Tibial nerve (tissue), 4 donors: Measurements from ENCODE around the gene POPDC2. TPM values are rescaled to one million over a fixed set of nuclear protein-coding genes. Genes with fewer than 3 reads are reported as not detected.

Source experiments
- DNase-seq, 2 donors: peaks; one replicate each; pipeline ENCODE4 v3.0.0-alpha.2; 2019; ENCODE audit warnings: low spot score in 2 of 2
- H3K27ac ChIP-seq, 4 donors: fragments of 200-600 bp; sonication (generic) in 3 of 4; one replicate each; pipeline ENCODE4 v1.5.1; 2017 to 2019; ENCODE audit warnings: mild to moderate bottlenecking in 1 of 4
- H3K27me3 ChIP-seq, 2 donors: fragments of 200-600 bp; sonication (generic) in 1 of 2; one replicate each; pipeline versions ENCODE4 v1.5.1 to v1.6.0; 2017 to 2019
- H3K36me3 ChIP-seq, 3 donors: fragments of 200-600 bp; sonication (generic); one replicate each; pipeline ENCODE4 v1.5.1; 2018 to 2019
- H3K4me1 ChIP-seq, 4 donors: fragments of 200-600 bp; sonication (generic) in 3 of 4; one replicate each; pipeline ENCODE4 v1.5.1; 2017 to 2019
- H3K4me3 ChIP-seq, 4 donors: fragments of 200-600 bp; sonication (generic) in 3 of 4; one replicate each; pipeline ENCODE4 v1.5.1; 2017 to 2019; ENCODE audit warnings: mild to moderate bottlenecking in 1 of 4, moderate library complexity in 1 of 4
- H3K9me3 ChIP-seq, 4 donors: fragments of 200-600 bp; sonication (generic) in 3 of 4; one replicate each; pipeline ENCODE4 v1.5.1; 2017 to 2019
- EP300 ChIP-seq, 2 donors: sonication (generic); formaldehyde crosslinking; IDR thresholded peaks; one replicate each; pipeline ENCODE4 v1.6.1; 2017; ENCODE audit warnings: antibody characterized with exemption in 2 of 2, mild to moderate bottlenecking in 1 of 2
- POLR2A ChIP-seq, 2 donors: fragments of 450-650 bp; IDR thresholded peaks; one replicate each; pipeline ENCODE4 v1.6.1; 2017; ENCODE audit warnings: antibody characterized with exemption in 2 of 2, mild to moderate bottlenecking in 2 of 2, moderate library complexity in 2 of 2
- WGBS, 2 donors: methylation state at CpG; one replicate each; pipeline ENCODE4 v1.1.5; 2018; 5-methylcytosine and 5-hydroxymethylcytosine counted together
- total RNA-seq, 4 donors: library from RNA; depleted of rRNA; stranded (reverse); fragments of >200 nt; gene quantifications; one replicate each; pipeline ENCODE4 v1.1.0, GENCODE V29; 2016
- TF ChIP-seq, protein P1 (sequence below), 5 experiments: fragments of 200-600 bp in 3 of 5; fragments of 450-650 bp in 2 of 5; sonication (generic) in 3 of 5; IDR thresholded peaks; one replicate each; pipeline ENCODE4 v1.5.1; 2016 to 2019; ENCODE audit warnings: antibody characterized with exemption in 5 of 5, mild to moderate bottlenecking in 3 of 5, moderate library complexity in 2 of 5

The POPDC2 gene
- total RNA-seq, 4 donors from 2014 or later = 0.90 to 3.3 (median 2.5) TPM

DNA sequence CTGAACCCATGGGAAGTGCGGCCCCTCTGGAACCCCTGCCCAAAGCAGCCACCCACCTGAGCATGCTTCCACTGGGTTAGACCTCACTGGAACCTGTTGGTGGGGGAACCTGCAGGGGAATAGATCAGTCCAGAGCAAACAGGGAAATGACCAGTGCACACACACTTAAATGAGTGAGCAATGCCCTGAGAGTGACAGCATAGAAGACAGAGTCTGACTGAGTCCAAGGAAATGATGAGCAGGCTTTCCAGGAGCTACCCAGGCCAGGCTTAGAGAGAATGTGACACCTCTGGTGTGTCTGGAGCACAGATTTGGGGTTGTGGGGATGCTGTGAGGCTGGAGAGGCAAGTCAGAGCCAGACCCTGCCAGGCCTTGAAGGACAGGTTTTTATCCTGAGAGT, 34.2 kb downstream of the POPDC2 start:
- TF ChIP-seq EP300 (IDR thresholded peaks at IDR 0.05) (no peak), POLR2A (IDR thresholded peaks at IDR 0.05) (no peak)
- TF ChIP-seq, protein P1, sequence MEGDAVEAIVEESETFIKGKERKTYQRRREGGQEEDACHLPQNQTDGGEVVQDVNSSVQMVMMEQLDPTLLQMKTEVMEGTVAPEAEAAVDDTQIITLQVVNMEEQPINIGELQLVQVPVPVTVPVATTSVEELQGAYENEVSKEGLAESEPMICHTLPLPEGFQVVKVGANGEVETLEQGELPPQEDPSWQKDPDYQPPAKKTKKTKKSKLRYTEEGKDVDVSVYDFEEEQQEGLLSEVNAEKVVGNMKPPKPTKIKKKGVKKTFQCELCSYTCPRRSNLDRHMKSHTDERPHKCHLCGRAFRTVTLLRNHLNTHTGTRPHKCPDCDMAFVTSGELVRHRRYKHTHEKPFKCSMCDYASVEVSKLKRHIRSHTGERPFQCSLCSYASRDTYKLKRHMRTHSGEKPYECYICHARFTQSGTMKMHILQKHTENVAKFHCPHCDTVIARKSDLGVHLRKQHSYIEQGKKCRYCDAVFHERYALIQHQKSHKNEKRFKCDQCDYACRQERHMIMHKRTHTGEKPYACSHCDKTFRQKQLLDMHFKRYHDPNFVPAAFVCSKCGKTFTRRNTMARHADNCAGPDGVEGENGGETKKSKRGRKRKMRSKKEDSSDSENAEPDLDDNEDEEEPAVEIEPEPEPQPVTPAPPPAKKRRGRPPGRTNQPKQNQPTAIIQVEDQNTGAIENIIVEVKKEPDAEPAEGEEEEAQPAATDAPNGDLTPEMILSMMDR (IDR thresholded peaks at IDR 0.05) = no peak
- no peaks in the 10 kb centered on the region for H3K27me3 ChIP-seq
- no peaks in the 10 kb centered on the region for H3K36me3 ChIP-seq
- no peak overlapping the region for H3K4me3 ChIP-seq
- 100% methylated on average over 1 of the region's 1 CpG for WGBS, 2 donors
- H3K27ac ChIP-seq = peak overlapping the region in 1 of 4 donors; percentile 87
- H3K9me3 ChIP-seq = no peaks in the 10 kb centered on the region
- H3K4me1 ChIP-seq = peaks cover 0 to 42% (median 24%) of the 10 kb centered on the region in 4 donors
- DNase-seq = no peak

DNA sequence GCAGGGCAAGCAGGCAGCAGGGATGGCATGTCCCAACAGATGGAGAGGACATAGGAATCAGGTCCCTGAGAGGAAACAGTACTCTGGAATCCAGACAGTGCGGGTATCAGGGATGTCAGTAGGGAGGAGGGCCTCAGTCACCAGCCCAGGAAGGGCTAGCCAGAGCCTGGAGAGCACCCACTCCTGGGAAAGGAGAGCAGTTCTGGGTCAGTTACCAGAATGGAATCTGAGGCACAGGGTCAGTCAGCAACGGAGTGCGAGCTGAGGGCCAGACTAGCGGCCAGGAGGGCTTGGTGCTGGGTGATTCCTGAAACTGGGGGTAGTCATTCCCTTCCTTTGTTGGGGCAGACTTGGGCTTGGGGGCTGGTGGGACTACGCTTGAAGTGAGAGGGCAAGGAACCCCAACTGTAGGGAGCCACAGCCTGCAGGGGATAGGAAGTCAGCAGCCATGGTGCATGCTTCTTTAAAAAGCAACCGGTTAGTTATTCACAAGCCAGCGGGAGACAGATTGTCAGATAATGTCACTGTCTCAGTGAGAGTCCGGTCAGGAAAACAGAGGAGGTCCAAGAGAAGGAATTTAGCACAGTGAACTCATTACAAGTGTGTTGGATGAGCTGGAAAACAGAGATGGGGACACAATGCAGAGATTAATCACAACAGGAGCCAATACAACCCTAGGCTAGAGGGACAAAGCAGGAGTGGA, 34.8 kb downstream of the POPDC2 start:
- Histone ChIP-seq H3K36me3 (no peaks in the 10 kb centered on the region), H3K27ac (peak overlapping the region in 1 of 4 donors; percentile 87), H3K27me3 (no peaks in the 10 kb centered on the region), H3K4me3 (no peak overlapping the region), H3K4me1 (peaks cover 0 to 40% (median 24%) of the 10 kb centered on the region in 4 donors), H3K9me3 (no peaks in the 10 kb centered on the region)
- no peak for DNase-seq
- TF ChIP-seq, protein P1 (IDR thresholded peaks at IDR 0.05) = no peak
- TF ChIP-seq POLR2A (IDR thresholded peaks at IDR 0.05) (no peak), EP300 (IDR thresholded peaks at IDR 0.05) (no peak)
- WGBS, 2 donors = 76 to 79% methylated on average over 8 of the region's 8 CpGs

DNA sequence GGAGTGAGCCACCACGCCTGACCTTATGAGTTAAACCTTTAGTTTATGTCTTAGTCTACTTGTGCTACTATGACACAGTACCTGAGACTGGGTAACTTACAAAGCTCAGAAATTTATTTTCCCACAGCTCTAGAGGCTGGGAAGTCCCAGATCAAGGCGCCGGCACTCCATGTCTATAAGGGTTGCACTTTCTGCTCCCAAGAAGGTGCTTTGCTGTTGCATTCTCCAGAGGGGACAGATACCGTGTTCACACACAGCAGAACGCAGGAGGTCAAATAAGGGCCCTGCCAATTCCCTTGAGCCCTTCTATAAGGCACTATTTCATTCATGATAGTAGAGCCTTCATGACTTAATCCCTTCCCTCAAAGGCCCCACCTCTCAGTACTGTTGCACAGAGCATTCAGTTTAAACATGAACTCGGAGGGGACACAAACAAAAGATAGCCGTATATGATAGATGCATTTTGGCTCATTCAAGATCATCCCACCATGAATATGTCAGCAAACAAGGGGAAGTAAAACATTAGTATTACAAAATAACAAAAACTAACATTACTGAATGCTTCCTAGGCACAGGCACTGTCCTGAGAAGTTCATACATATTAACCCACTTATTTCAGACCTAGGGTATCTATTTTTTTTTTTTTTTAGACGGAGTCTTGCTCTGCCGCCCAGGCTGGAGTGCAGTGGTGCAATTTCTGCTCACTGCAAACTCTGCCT, 36.2 kb downstream of the POPDC2 start:
- 81 to 84% methylated on average over 9 of the region's 9 CpGs for WGBS, 2 donors
- DNase-seq = no peak

DNA sequence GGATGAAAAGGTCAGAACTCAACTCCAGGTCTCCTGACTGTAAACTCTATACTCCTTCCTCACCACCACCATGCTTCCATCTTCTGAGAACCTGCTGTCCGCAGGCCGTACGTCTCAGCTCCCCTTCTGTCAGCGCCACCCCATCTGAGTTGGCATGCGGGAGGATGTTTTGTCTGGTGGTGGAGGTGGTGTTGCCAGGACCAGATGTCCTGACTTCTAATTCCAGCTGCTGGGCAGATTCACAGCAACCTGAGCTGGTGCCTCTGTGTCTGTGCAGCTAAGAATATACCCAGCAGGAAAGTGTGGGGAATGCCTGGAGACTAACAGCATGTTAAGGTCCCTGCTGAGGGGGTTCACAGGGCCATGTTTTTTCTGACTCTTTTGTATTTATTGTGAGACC, 39.5 kb downstream of the POPDC2 start:
- WGBS, 2 donors = 94 to 95% methylated on average over 5 of the region's 5 CpGs
- no peak for DNase-seq
- Histone ChIP-seq H3K27me3 (no peaks in the 10 kb centered on the region), H3K9me3 (no peaks in the 10 kb centered on the region), H3K36me3 (no peaks in the 10 kb centered on the region), H3K4me1 (peaks cover 0 to under 1% (median 0%) of the 10 kb centered on the region in 4 donors), H3K27ac (no peak overlapping the region), H3K4me3 (no peak overlapping the region)
- no peak for TF ChIP-seq EP300 (IDR thresholded peaks at IDR 0.05)
- TF ChIP-seq, protein P1 (IDR thresholded peaks at IDR 0.05) = no peak
- no peak for TF ChIP-seq POLR2A (IDR thresholded peaks at IDR 0.05)

More for the DNA sequence above, 36.2 kb downstream of the POPDC2 start:
- H3K4me3 ChIP-seq = no peak overlapping the region
- H3K27me3 ChIP-seq = no peaks in the 10 kb centered on the region
- TF ChIP-seq EP300 (IDR thresholded peaks at IDR 0.05) (no peak), POLR2A (IDR thresholded peaks at IDR 0.05) (no peak)
- TF ChIP-seq, protein P1 (IDR thresholded peaks at IDR 0.05) = no peak
- peaks cover 0 to 29% (median 20%) of the 10 kb centered on the region in 4 donors for H3K4me1 ChIP-seq
- H3K9me3 ChIP-seq = no peaks in the 10 kb centered on the region
- H3K27ac ChIP-seq = no peak overlapping the region
- no peaks in the 10 kb centered on the region for H3K36me3 ChIP-seq

DNA sequence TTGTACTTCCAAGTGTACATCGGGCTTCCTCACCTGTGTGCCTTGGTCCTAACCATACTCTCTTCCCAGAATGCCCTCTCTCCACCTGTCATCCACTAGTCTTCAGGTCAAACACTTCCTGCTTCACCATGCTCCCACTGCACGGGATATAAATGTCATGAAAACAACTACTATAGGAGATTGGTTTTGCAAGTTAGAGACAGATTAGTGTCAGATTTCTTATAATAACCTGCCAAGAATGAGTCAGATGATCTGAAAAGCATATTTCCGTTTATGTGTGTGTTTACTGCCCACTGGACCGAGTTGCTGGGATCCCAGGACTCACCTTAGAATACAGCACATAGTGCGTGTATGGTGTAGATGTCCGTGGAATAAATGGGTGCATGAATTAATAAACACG, 41.3 kb downstream of the POPDC2 start:
- Histone ChIP-seq H3K36me3 (no peaks in the 10 kb centered on the region), H3K4me1 (no peaks in the 10 kb centered on the region), H3K27me3 (no peaks in the 10 kb centered on the region), H3K27ac (no peak overlapping the region), H3K9me3 (no peaks in the 10 kb centered on the region), H3K4me3 (no peak overlapping the region)
- WGBS, 2 donors = 69 to 77% methylated on average over 7 of the region's 7 CpGs
- DNase-seq = no peak
- TF ChIP-seq, protein P1 (IDR thresholded peaks at IDR 0.05) = no peak
- TF ChIP-seq EP300 (IDR thresholded peaks at IDR 0.05) = no peak
- no peak for TF ChIP-seq POLR2A (IDR thresholded peaks at IDR 0.05)
